Measurements from ENCODE around the gene ZSCAN9.

Gene ZSCAN9

GRCh38 chr6:28220257-28221133 is 4.6 kb upstream of the ZSCAN9 start:
- Histone ChIP-seq H3K4me2 (ENCODE audit: low read depth, low read length, poor library complexity, severe bottlenecking) (no peak overlapping the region), H3K27me3 (ENCODE audit: low read length) (no peaks in the 10 kb centered on the region), H3K27ac (ENCODE audit: low read depth, low read length) (no peak overlapping the region), H4K20me1 (ENCODE audit: low read depth, low read length) (no peaks in the 10 kb centered on the region), H3K9me2 (replicated peaks; ENCODE audit: insufficient read depth, low read length) (no peaks in the 10 kb centered on the region), H2AFZ (ENCODE audit: low read depth, low read length, severe bottlenecking) (no peak overlapping the region), H3K79me2 (ENCODE audit: insufficient read depth, low read length) (peaks cover 2% of the 10 kb centered on the region; the same call in 1 of the 2 replicates), H3K9me3 (ENCODE audit: insufficient read depth, low read length) (no peaks in the 10 kb centered on the region), H3K4me3 (ENCODE audit: insufficient read depth, low read length, poor library complexity, severe bottlenecking) (no peak overlapping the region), H3K36me3 (ENCODE audit: low read length) (no peaks in the 10 kb centered on the region), H3F3A (ENCODE audit: insufficient read depth) (0 out of 2 replicates have a peak, but pooled peaks cover 4% of the 10 kb centered on the region), H3K9ac (ENCODE audit: low read length) (no peak overlapping the region)
- TF ChIP-seq EZH2phosphoT487 (conservative IDR thresholded peaks at IDR 0.05; ENCODE audit: low read length), result no peak
- TF ChIP-seq CTCF (IDR thresholded peaks at IDR 0.05; ENCODE audit: insufficient read depth, low read length, poor library complexity, severe bottlenecking), result no peak

- Histone ChIP-seq H3K27ac (ENCODE audit: low read depth, low read length) (no peak overlapping the region), H4K20me1 (ENCODE audit: low read depth, low read length) (no peaks in the 10 kb centered on the region), H2AFZ (ENCODE audit: low read depth, low read length, severe bottlenecking) (peak overlapping the region; percentile 93), H3K4me2 (ENCODE audit: low read depth, low read length, poor library complexity, severe bottlenecking) (peak overlapping the region; percentile 72), H3K4me3 (ENCODE audit: insufficient read depth, low read length, poor library complexity, severe bottlenecking) (peak overlapping the region; percentile 79), H3K9me3 (ENCODE audit: insufficient read depth, low read length) (no peaks in the 10 kb centered on the region), H3K27me3 (ENCODE audit: low read length) (no peaks in the 10 kb centered on the region), H3F3A (ENCODE audit: insufficient read depth) (peaks cover 8% of the 10 kb centered on the region; the same call in 1 of the 2 replicates), H3K79me2 (ENCODE audit: insufficient read depth, low read length) (peaks cover 10% of the 10 kb centered on the region), H3K9ac (ENCODE audit: low read length) (peak overlapping the region; percentile 70), H3K9me2 (replicated peaks; ENCODE audit: insufficient read depth, low read length) (no peaks in the 10 kb centered on the region), H3K36me3 (ENCODE audit: low read length) (peaks cover 4% of the 10 kb centered on the region)
- TF ChIP-seq EZH2phosphoT487 (conservative IDR thresholded peaks at IDR 0.05; ENCODE audit: low read length) (no peak), CTCF (IDR thresholded peaks at IDR 0.05; ENCODE audit: insufficient read depth, low read length, poor library complexity, severe bottlenecking) (no peak)
Observed at GRCh38 chr6:28224131-28225055, 682 bp upstream of the ZSCAN9 start.

- no peak overlapping the region for H3K4me3 ChIP-seq (ENCODE audit: insufficient read depth, low read length, poor library complexity, severe bottlenecking)
- H2AFZ ChIP-seq (ENCODE audit: low read depth, low read length, severe bottlenecking), result no peak overlapping the region
- no peaks in the 10 kb centered on the region for H3K9me3 ChIP-seq (ENCODE audit: insufficient read depth, low read length)
- peaks cover 8% of the 10 kb centered on the region; the same call in 1 of the 2 replicates for H3F3A ChIP-seq (ENCODE audit: insufficient read depth)
- no peaks in the 10 kb centered on the region for H3K9me2 ChIP-seq (replicated peaks; ENCODE audit: insufficient read depth, low read length)
- H3K27ac ChIP-seq (ENCODE audit: low read depth, low read length), result no peak overlapping the region
- TF ChIP-seq CTCF (IDR thresholded peaks at IDR 0.05; ENCODE audit: insufficient read depth, low read length, poor library complexity, severe bottlenecking) (no peak), EZH2phosphoT487 (conservative IDR thresholded peaks at IDR 0.05; ENCODE audit: low read length) (no peak)
- no peak overlapping the region for H3K9ac ChIP-seq (ENCODE audit: low read length)
- no peaks in the 10 kb centered on the region for H4K20me1 ChIP-seq (ENCODE audit: low read depth, low read length)
- peak overlapping the region; percentile 72 for H3K4me2 ChIP-seq (ENCODE audit: low read depth, low read length, poor library complexity, severe bottlenecking)
- no peaks in the 10 kb centered on the region for H3K27me3 ChIP-seq (ENCODE audit: low read length)
- H3K79me2 ChIP-seq (ENCODE audit: insufficient read depth, low read length), result peaks cover 10% of the 10 kb centered on the region
- H3K36me3 ChIP-seq (ENCODE audit: low read length), result peaks cover 4% of the 10 kb centered on the region
Observed at GRCh38 chr6:28226460-28226859, 1.4 kb downstream of the ZSCAN9 start.
